Cardiac muscle cell (in vitro differentiated cells and primary cell): ENCODE measurements around the gene TRAFD1. TPM values are rescaled to one million over a fixed set of nuclear protein-coding genes. Genes with fewer than 3 reads are reported as not detected.

Experiments
- DNase-seq, 2 donors: peaks; one replicate each; pipeline versions ENCODE4 v3.0.0 to v3.0.0-alpha.2; 2010 to 2017; ENCODE audit warnings: low read depth in 1 of 2, low spot score in 1 of 2
- H3K27ac ChIP-seq: fragments of 200-600 bp; sonication (generic); 2 replicates; pipeline ENCODE4 v1.5.1; 2016
- H3K27me3 ChIP-seq: fragments of 200-600 bp; sonication (generic); 2 replicates; pipeline ENCODE4 v1.6.0; 2016; ENCODE audit warnings: control low read depth
- H3K36me3 ChIP-seq: fragments of 200-600 bp; sonication (generic); 2 replicates; pipeline ENCODE4 v1.5.1; 2016; ENCODE audit warnings: control low read depth
- H3K4me1 ChIP-seq: fragments of 200-600 bp; sonication (generic); 2 replicates; pipeline ENCODE4 v1.8.1; 2017; ENCODE audit warnings: low read depth, mild to moderate bottlenecking, mixed run types
- H3K4me3 ChIP-seq: fragments of 200-600 bp; sonication (generic); 2 replicates; pipeline ENCODE4 v1.5.1; 2016; ENCODE audit warnings: mild to moderate bottlenecking
- H3K9me3 ChIP-seq: fragments of 200-600 bp; sonication (generic); 2 replicates; pipeline ENCODE4 v1.5.1; 2017; ENCODE audit warnings: low read depth, mild to moderate bottlenecking, control low read depth
- polyA plus RNA-seq: library from polyadenylated mRNA; unstranded; fragments of >200 nt; fragmentation: Nextera tagmentation; extraction: Ambion mirVana; gene quantifications from 2 replicates; pipeline ENCODE4 v1.2.1, GENCODE V29; 2016
- total RNA-seq: library from RNA; depleted of rRNA; stranded (reverse); fragments of >200 nt; gene quantifications from 2 replicates; pipeline ENCODE4 v1.2.3, GENCODE V29; 2016
- TF ChIP-seq, protein P1 (sequence below): IDR thresholded peaks from 2 replicates; pipeline ENCODE4 v1.5.1; 2012; ENCODE audit warnings: low read depth, mild to moderate bottlenecking, low read length

Gene TRAFD1
- total and polyA plus RNA-seq, 2 experiments from 2014 or later = 41.3 to 60.6 TPM

DNA sequence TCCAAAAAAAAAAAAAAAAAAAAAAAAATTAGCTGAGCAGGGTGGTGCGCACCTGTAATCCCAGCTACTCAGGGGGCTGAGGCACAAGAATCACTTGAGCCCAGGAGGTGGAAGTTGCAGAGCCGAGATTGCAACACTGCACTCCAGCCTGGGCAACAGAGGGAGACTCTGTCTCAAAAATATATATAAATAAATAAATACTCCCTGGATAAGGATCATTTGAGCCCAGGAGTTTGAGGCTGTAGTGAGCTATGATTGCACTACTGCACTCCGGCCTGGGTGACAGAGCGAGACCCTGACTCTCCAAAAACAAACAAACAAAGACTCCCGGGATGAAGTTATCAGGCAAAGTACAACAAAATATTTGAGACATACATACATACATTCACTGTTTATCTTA is 13.4 kb upstream of the TRAFD1 start:
- no peak for DNase-seq
- Histone ChIP-seq H3K27me3 (no peaks in the 10 kb centered on the region), H3K36me3 (no peaks in the 10 kb centered on the region), H3K9me3 (no peaks in the 10 kb centered on the region), H3K27ac (no peak overlapping the region), H3K4me3 (no peak overlapping the region), H3K4me1 (peaks cover 17% of the 10 kb centered on the region)
- TF ChIP-seq, protein P1, sequence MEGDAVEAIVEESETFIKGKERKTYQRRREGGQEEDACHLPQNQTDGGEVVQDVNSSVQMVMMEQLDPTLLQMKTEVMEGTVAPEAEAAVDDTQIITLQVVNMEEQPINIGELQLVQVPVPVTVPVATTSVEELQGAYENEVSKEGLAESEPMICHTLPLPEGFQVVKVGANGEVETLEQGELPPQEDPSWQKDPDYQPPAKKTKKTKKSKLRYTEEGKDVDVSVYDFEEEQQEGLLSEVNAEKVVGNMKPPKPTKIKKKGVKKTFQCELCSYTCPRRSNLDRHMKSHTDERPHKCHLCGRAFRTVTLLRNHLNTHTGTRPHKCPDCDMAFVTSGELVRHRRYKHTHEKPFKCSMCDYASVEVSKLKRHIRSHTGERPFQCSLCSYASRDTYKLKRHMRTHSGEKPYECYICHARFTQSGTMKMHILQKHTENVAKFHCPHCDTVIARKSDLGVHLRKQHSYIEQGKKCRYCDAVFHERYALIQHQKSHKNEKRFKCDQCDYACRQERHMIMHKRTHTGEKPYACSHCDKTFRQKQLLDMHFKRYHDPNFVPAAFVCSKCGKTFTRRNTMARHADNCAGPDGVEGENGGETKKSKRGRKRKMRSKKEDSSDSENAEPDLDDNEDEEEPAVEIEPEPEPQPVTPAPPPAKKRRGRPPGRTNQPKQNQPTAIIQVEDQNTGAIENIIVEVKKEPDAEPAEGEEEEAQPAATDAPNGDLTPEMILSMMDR = no peak

DNA sequence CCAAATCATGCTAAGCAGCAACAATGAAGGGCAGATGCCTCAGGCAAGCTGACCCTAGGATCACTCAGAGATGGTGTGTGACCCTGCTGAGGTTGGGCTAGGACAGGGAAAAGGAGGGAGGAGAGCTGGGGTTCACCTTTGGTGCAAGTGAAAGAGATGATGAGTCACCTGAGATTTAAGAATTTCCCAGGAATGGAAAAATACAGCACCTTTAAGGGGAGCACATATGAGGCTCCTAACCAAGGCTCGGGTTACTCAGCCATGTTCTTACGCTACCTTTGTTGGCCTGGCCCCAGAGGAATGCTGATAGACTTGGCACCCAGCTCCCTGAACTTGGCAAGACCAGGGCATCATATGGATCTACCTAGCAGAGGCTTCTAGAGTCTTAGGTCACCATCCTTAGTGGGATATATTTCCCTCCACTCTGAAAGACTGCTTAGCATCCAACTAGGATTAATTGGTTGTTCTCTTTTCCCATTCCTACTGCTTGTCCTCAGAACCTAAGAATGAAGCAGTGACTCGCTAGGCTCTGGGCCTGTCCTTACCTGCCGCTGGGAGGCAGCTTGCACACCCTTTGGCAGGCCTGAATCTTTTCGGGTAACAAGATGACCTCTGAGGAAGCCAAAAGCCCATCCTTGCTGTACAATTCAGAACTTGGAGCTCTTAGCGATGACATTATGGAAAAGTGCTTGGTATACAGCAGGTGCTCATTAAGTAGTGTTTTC is 12.8 kb upstream of the TRAFD1 start:
- no peaks in the 10 kb centered on the region for H3K9me3 ChIP-seq
- no peak overlapping the region for H3K4me3 ChIP-seq
- peaks cover 14% of the 10 kb centered on the region for H3K4me1 ChIP-seq
- TF ChIP-seq, protein P1 = no peak
- no peaks in the 10 kb centered on the region for H3K36me3 ChIP-seq
- H3K27me3 ChIP-seq = no peaks in the 10 kb centered on the region
- H3K27ac ChIP-seq = no peak overlapping the region
- no peak for DNase-seq

DNA sequence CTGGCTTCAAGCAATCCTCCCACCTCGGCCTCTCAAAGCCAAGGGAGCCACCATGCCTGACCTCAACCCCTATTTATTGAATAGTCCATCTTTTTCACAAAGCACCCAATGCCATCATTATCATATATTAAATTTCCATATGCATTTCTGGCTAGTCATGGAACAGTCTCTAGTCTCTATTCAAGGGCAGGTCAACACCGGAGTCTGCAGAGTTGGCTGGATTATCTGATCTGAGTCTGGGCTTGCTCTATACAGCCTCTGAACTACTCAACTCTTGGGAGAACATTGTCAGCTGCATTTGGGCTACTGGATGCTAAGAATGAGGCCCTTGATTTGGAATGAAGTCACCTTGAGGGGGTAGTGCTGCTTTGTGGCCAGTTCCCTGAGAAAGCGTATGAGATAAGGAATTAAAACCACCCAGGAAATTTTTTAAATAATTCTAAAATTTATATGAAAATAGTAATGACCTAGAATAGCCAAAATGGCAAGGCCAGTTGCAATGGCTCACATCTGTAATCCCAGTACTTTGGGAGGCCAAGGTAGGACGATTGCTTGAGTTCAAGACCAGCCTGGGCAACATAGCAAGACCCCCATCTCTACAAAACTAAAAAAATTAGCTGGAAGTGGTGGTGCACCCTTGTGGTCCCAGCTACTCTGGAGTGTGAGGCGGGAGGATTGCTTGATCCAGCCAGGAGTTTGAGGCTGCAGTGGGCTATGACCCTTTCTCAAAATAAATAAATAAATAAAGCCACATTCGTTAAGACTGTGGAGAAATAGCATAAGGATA is 9.9 kb upstream of the TRAFD1 start:
- DNase-seq = no peak
- TF ChIP-seq, protein P1 = no peak
- H3K36me3 ChIP-seq = no peaks in the 10 kb centered on the region
- H3K9me3 ChIP-seq = no peaks in the 10 kb centered on the region
- H3K27me3 ChIP-seq = no peaks in the 10 kb centered on the region
- no peak overlapping the region for H3K4me3 ChIP-seq
- peak overlapping the region; percentile 95 for H3K27ac ChIP-seq
- H3K4me1 ChIP-seq = peaks cover 13% of the 10 kb centered on the region

DNA sequence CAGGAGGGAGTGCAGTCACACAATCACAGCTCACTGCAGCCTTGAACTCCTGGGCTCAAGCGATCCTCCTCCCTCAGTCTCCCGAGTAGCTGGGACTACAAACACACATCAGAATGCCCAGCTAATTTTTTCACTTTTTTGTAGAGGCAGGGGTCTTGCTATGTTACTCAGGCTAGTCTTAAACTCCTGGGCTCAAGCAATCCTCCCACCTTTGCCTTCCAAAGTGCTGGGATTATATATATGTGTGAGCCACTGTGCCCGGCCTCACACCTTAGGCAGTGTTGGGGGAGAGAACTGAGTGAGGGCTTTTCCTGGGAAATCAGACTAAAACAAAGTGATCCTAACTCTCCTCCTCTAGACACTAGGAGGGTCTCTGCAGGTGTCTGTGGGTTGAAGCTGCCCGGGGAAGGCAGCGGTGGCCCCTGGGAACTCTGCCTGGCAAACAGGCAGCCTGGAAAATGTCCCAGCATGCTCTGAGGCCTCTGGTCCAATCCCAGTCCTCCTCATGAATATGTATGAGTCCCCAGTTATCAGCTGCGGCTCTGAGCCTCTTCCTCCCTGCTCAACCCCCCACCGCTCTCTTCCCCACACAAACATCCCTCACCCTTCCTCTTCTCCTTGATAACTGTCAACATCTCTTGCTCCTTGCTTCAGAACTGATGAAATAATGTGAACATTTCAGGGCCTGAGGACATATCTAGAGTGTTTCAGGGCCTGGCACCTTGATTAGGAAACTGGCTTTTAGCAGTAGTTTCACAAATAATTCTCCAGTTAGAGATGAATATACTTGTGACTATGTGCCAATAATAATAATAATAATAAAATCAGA is 8.9 kb upstream of the TRAFD1 start:
- TF ChIP-seq, protein P1 = no peak
- peaks cover 13% of the 10 kb centered on the region for H3K4me1 ChIP-seq
- H3K9me3 ChIP-seq = no peaks in the 10 kb centered on the region
- DNase-seq = peak; percentile 91 to 95
- no peaks in the 10 kb centered on the region for H3K27me3 ChIP-seq
- no peaks in the 10 kb centered on the region for H3K36me3 ChIP-seq
- H3K4me3 ChIP-seq = no peak overlapping the region
- H3K27ac ChIP-seq = peak overlapping the region; percentile 95

DNA sequence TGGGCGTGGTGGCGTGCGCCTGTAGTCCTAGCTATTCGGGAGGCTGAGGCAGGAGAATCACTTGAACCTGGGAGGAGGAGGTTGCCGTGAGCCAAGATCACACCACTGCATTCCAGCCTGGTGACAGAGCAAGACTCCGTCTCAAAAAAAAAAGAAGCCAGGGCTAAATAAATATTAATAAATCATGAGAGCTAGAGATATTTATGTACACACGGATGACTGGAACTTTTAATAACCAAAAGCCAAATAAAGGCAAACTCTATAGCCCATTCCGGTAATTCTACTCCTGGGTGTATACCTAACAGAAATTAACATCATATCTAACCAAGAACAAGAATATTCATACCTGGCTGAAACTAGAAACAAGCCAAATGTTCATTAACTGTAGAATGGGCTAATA is 7.7 kb upstream of the TRAFD1 start:
- Histone ChIP-seq H3K4me3 (no peak overlapping the region), H3K9me3 (no peaks in the 10 kb centered on the region), H3K27me3 (no peaks in the 10 kb centered on the region), H3K27ac (no peak overlapping the region), H3K4me1 (peaks cover 23% of the 10 kb centered on the region), H3K36me3 (no peaks in the 10 kb centered on the region)
- TF ChIP-seq, protein P1 = no peak
- no peak for DNase-seq
